Effector CD4-positive, alpha-beta T cell (primary cell): Measurements from ENCODE around the gene MAD2L2.
A peak's percentile ranks its signal among the peaks of the same experiment; 100 is the strongest.

Source experiments
- DNase-seq: peaks from one replicate; pipeline ENCODE4 v3.0.0-alpha.2; 2020

MAD2L2 gene

DNA sequence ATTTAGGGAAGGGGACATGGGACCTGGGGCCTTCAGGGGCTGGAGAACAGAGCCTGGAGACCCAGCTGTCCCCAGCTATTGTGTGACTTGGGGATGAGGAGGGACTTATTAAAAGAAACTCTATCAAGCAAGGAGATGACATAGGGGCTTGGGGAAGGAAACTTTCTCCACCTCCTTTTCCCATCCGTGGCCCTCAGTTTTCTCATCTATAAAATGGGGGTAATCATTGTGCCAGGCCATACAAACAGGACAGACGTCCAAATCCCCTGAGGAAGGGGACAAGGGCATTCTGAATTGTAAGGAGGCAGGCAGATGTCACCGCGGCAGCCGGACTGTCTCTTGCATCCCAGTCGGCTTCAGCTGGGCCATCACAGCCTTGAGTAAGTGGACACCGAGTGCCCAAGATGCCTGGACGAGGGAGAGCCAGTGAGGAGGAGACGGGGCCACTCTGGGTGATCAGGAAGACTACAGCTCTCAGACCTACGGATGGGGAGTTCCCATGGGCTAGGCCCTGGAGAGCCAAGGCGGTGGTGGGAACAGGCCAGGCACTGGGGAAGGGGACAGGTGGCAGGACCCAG lies 28.7 kb downstream of the MAD2L2 start:
- no peak for DNase-seq

- DNase-seq, result no peak
Measured at GRCh38 chr1:11651017-11651416, 29.9 kb downstream of the MAD2L2 start.

DNA sequence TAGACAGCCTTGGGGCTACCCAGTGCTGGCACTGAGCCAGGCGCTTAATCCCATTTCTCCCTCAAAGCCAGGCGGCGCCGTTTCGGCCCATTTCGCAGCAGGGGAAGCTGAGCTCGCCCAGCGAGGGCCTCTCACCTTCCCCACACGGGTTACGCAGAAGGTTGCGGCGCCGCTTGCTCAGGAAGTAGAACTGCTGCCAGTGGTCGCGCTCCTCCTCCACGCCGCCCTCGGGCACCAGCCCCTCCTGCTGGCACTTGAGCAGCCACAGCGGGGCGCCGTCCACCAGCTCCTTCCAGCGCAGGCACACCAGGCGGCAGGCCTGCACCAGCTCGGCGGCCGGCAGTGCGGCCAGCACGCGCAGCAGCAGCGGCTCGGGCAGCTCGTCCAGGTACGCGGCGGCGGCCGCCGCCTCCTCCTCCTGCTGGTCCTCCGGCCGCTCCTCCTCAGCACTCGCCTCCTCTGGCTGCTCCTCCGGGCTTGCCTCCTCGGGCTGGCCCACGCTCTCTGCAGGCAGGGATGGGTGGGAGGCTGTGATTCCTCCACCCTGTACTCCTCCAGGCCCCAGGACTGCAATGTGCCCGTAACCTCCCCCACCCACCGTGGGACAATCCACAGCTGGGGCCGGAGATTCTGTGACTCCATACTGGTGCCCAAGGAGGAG lies 30.5 kb downstream of the MAD2L2 start:
- DNase-seq, result peak; percentile 70

DNA sequence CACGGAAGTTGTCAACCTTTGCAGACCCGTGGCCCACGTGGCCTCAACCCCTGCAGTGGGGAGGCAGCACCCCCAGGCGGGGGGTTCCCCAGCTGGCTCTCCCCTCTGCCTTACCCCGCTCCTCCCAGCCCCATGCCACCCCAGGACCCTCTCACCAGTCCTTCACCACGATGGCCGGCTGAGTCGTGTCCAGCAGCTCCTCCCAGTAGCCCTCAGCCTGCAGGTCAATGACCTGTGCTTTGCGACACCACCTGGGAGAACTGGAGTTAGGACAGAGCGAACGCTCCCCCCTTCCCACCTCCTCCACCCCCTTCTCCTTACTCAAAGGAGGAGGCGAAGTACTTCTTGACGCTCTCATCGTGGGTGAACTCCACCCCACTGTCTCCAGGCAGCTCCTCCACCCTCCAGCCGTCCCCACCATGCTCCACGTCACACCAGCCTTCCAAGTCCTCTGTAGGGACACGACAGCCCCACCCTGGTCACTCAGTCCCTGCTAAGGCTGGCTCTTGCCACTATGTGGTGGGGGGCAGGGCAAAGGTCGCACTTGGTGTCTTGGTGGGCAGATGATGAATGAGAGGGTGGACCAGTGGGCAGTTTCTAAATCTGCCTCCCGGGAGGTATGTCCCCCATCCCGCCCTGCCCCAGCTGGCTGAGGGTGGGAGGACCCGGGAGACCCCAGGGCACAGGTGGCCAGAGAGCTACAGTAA lies 31.2 kb downstream of the MAD2L2 start:
- no peak for DNase-seq

DNA sequence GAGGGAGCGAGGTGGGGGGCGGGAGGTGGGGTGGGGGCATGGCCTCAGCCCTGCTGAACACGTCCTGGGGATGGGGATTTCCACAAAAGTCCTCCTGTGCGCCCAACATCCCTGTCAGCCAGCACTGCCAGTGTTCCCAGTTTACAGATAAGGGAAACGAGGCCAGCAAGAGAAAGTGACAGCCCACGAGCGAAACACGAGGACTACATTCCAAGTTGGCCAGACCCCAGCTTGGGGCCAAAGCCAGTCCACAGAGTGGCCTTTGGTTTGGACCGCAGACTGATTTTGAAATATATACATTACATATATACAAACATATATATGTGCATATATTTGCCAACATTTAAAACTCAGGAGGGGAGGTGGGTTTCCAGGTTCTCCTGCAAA lies 31.7 kb downstream of the MAD2L2 start:
- DNase-seq, result no peak

- DNase-seq, result peak; percentile 24
Measured at GRCh38 chr1:11648732-11649158, 32.2 kb downstream of the MAD2L2 start.

- no peak for DNase-seq
Measured at GRCh38 chr1:11648039-11648438, 32.9 kb downstream of the MAD2L2 start.

DNA sequence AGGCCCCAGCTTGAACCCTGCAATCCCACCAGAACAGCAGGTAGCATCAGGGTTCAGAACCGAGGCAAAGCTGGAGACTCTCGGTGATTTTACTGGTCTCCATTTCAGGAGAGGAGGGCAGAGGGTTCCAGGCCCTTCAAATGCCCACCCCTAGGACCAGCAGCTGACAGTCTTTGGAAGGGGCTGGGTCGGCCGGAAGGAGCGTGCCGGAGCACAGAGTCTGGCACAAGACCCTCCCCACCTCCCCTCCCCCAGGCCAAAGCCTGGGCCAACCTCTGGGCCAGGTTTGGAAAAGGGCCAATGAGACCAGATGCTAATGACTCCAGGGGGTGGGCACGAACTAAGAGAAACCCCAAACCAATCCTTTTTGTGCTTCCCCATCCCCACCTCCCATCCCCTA lies 33.6 kb downstream of the MAD2L2 start:
- no peak for DNase-seq

DNA sequence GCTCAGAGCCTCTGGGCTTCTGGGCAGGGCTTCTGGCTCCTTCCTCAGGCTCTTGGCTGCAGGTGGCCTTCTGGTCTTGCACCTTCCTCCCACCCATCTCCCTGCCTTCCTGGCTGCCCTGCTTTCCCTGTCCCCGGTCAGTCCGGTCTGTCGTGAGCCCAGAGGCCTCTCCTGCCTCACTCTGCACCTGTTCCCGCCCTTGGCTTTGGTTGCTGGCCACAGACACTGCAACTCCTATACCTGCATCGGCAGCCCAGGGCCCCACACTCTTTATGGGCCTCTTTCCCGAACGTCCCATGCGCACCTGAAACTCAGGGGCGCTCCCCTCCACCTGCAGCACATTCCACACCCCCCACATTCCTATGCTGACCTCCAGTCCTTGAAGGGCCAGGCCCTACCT lies 34.6 kb downstream of the MAD2L2 start:
- no peak for DNase-seq

DNA sequence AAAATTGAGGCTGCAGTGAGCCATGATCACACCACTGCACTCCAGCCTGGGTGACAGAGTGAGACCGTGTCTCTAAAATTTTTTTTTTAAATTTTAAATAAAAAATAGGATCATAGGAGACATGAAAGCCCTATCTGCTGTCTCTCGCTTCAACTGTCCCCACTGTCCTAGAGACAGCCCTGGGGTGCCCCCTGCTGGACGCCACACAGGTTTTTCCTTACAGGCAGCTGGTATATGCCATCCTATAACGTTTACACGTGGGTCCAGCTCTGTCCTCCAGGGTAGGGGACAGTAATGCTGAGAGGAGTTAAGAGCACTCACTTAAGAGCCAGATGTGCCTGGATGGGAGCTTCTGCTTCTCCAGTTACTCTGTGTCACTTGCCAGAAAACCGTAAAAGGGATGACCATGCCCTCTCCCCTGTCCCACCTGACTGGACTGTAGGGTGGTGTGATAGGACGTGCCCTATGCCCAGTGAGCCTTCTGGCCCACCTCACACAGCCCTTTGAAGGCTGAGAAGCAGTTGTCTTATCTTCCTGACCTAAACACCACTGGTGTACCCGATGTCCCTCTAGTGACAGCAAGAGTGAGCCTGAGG lies 35.2 kb downstream of the MAD2L2 start:
- peak; percentile 73 for DNase-seq

DNA sequence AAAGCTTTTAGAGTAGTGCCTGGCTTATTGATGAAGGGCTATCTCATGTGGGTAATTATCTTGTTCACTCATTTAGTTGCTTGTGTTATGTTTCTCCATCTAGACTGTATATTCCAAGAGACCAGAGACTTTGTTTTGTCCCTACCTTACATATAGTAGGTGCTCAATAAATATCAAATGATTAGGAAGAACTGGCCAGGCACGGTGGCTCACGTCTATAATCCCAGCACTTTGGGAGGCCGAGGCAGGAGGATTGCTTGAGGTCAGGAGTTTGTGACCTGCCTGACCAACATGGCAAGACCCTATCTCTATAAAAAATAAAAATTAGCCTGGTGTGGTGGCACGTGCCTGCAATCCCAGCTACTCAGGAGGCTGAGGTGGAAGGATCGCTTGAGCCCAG lies 35.7 kb downstream of the MAD2L2 start:
- no peak for DNase-seq

DNA sequence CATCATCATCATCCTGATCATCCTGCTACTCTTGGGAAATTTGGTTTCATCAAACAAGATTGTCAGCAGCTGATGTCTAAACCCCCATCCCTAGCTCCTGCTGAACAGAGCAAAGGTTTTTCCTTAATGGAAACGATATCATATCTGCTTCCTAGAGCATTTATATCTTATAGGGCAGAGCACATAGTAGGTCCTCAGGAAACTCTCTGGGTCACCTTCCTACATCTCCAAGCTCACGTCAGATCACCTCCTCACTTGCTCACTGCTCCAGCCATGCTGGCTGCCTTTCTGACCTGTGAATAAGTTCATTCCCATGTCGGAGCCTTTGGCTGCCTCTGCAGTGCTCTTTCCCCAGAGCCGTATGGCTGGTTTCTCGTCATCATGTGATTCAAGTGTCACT lies 37.2 kb downstream of the MAD2L2 start:
- no peak for DNase-seq

DNA sequence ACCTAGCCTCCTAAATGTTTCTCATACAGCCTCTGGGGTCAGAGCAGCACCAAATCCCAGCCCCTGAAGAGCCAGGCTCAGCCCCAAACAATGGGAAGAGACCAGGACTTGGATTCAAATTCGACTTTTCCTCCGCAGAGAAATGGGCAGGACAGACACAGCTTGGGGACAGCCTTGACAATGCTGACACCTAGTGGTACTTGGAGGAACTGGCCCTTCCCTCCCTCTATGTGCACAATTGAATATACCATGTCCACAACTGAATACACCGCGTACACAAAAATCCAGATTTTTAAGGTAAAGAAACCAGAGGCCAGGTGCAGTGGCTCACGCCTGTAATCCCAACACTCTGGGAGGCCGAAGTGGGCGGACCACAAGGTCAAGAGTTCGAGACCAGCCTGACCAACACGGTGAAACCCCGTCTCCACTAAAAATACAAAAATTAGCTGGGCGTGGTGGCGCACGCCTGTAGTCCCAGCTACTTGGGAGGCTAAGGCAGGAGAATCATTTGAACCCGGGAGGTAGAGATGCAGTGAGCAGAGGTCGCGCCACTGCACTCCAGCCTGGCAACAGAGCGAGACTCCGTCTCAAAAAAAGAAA lies 38.4 kb downstream of the MAD2L2 start:
- peak; percentile 64 for DNase-seq

DNA sequence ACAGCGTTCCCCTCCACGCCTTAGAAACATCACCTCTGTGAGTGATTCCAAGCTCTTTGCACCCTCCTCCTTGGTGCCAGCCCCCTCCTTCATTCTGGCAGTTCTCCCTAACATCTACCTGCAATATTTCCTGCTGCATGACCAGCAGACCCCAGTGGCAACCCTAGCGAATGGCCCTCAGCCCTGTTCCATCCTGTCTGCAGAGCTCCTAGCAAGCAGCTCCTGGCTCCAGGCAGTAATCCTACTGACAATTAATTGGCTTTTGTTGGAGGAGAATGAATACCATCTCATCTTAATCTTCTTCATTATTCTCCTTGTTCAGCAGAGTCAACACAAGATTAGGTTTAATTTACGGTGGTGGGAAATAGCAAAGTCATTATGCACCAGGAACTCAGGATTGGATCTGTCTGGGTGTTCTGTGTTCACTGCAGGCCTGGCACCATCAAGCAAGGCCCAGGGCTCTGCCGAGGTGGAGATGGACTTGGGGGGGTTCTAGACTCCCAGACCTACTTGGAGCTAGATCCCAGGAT lies 39.1 kb downstream of the MAD2L2 start:
- DNase-seq, result no peak

DNA sequence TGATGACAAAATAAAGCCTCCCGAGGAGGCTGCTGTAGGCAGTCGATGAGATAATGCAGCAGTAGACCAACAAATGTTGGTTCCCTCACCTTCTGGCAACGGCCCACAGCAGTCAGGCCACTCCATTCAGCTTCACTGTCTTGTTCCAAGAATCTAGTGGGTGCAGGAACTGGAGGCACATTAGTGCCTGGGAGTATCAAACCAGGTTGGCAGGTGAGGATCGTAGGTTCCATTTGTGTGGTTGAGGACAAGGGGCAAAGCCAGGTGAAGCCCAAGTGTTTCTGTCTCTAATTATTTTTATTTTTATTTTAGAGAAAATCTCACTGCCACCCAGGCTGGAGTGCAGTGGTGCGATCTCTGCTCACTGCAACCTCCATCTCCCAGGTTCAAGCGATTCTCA lies 40.0 kb downstream of the MAD2L2 start:
- no peak for DNase-seq

- no peak for DNase-seq
Measured at GRCh38 chr1:11640101-11640500, 40.8 kb downstream of the MAD2L2 start.

DNA sequence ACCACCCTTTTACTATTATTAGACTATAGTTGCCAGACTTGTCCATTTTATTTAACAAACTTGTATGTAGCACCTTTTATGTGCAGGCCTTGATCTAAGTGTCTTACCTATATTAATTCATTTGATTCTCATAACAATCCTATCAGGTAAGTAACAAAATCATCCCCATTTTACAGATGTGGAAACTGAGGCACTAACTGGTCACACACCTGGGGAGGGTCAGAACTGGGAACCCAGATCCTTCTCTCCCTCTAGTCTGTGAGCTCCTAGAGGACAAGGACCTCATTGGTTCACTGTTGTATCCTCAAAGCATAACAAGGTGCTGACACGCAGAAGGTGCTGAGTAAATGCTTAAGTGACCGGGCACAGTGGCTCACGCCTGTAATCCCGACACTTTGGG lies 41.6 kb downstream of the MAD2L2 start:
- DNase-seq, result no peak

DNA sequence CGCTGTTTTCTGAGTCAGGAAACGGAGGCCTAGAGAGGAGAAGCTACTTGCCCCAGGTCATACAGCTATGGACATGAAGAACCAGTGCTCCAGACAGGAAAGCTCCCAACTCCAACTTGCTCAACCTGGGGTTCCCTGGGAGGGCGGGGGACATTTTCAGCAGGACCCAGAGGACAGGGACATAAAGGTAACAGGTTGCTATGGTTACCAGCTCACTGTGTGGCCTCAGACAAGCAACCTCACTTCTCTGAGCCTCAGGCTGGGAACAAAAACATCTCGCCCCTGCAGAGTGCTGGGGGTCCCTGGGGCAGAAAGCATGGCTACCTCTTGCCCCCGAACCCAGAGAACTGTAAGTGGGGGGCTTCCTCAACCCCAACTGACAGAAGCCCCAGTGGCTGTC lies 42.8 kb downstream of the MAD2L2 start:
- no peak for DNase-seq

- DNase-seq, result no peak
Measured at GRCh38 chr1:11634365-11635192, 46.4 kb downstream of the MAD2L2 start.

DNA sequence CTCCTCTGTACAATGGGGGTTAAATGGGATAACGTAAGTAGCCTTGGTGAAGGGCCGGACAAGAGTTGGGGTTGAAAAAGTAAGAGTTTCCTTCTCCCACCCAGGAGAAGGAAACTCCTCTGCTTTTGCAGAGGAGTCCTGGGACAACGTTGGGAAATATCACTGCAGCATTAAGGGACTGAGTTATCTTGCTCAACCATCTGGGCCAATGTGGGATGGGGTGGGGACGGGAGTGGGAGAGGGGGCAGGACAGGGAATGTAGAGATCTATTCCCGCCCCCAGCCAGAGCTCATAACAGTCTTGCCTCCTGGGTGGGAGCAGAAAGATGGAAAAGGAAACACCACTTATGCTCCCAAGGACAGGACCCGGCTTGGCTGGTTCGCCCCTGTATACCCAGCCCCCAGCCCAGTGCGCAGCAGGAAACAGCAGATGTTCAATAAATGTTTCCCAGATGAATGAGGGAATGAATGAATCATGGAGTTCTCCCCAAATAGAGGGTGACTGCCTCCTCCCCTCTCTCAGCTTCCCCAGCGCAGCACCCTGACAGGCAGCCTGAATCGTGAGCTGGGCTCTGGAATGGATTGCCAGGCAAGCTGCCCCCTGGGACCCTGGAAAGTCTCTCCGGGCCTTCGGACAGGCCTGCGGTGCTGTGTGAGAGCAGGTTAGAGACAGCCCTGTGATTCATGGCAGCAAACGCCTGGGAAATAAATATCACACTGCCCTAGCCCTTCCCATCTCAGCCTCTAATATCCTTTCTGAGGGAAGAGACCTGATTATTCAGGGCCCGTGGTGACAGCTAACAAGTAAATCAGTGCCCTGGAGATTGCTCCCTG lies 51.5 kb downstream of the MAD2L2 start:
- DNase-seq, result no peak

- no peak for DNase-seq
Measured at GRCh38 chr1:11628767-11629166, 52.2 kb downstream of the MAD2L2 start.
